HG03558 (cell line): ENCODE data around the gene GRAP.

Experiments
- ATAC-seq: cut with Tn5 transposase; IDR thresholded peaks from one replicate; pipeline ENCODE4 v1.9.1; 2021; ENCODE audit warnings: moderate number of reproducible peaks; ENCODE audit not compliant: unreplicated experiment; ENCODE audit errors: extremely low read depth

The GRAP gene

GRCh38 chr17:19019041-19019941, 27.5 kb downstream of the GRAP start:
- no peak for ATAC-seq

- no peak for ATAC-seq
These were observed 28.2 kb downstream of the GRAP start for GRCh38 chr17:19018600-19018950.

- ATAC-seq = no peak
These were observed 28.8 kb downstream of the GRAP start for GRCh38 chr17:19017804-19018599.

GRCh38 chr17:19017401-19017800, 29.4 kb downstream of the GRAP start:
- no peak for ATAC-seq

- no peak for ATAC-seq
These were observed 29.9 kb downstream of the GRAP start for GRCh38 chr17:19016881-19017280.

GRCh38 chr17:19016297-19016696, 30.5 kb downstream of the GRAP start:
- ATAC-seq = no peak

GRCh38 chr17:19015428-19015827, 31.3 kb downstream of the GRAP start:
- ATAC-seq = no peak

- ATAC-seq = no peak
These were observed 32.0 kb downstream of the GRAP start for GRCh38 chr17:19014628-19015215.

GRCh38 chr17:19013806-19014627, 32.7 kb downstream of the GRAP start:
- ATAC-seq = no peak

- no peak for ATAC-seq
These were observed 33.5 kb downstream of the GRAP start for GRCh38 chr17:19013226-19013625.

GRCh38 chr17:19012171-19013080, 34.3 kb downstream of the GRAP start:
- no peak for ATAC-seq

GRCh38 chr17:19011581-19011980, 35.2 kb downstream of the GRAP start:
- ATAC-seq = no peak

GRCh38 chr17:19010729-19011505, 35.8 kb downstream of the GRAP start:
- ATAC-seq = no peak

GRCh38 chr17:19009970-19010369, 36.8 kb downstream of the GRAP start:
- no peak for ATAC-seq

GRCh38 chr17:19006698-19007097, 40.1 kb downstream of the GRAP start:
- ATAC-seq = no peak

- no peak for ATAC-seq
These were observed 40.8 kb downstream of the GRAP start for GRCh38 chr17:19005789-19006430.

GRCh38 chr17:19005137-19005773, 41.5 kb downstream of the GRAP start:
- ATAC-seq = no peak
